Measurements from ENCODE around the gene SCD.

Gene SCD

GRCh38 chr10:100348389-100348927, 1.4 kb downstream of the SCD start:
- H3K36me3 Mint-ChIP-seq (ENCODE audit: low read depth): peaks cover 64% of the 10 kb centered on the region
- H3K27ac Mint-ChIP-seq: peak overlapping the region; percentile 72
- peaks cover 46% of the 10 kb centered on the region for H3K4me1 Mint-ChIP-seq (ENCODE audit: low read depth)
- H3K9me3 Mint-ChIP-seq: no peaks in the 10 kb centered on the region
- no peaks in the 10 kb centered on the region for H3K27me3 Mint-ChIP-seq
- peak overlapping the region; percentile 98 for H3K4me3 Mint-ChIP-seq

GRCh38 chr10:100349087-100349486, 2.1 kb downstream of the SCD start:
- H3K4me3 Mint-ChIP-seq: peak overlapping the region; percentile 98
- no peak overlapping the region for H3K27ac Mint-ChIP-seq
- no peaks in the 10 kb centered on the region for H3K9me3 Mint-ChIP-seq
- H3K27me3 Mint-ChIP-seq: no peaks in the 10 kb centered on the region
- H3K36me3 Mint-ChIP-seq (ENCODE audit: low read depth): peaks cover 70% of the 10 kb centered on the region
- H3K4me1 Mint-ChIP-seq (ENCODE audit: low read depth): peaks cover 46% of the 10 kb centered on the region

GRCh38 chr10:100349672-100350071, 2.6 kb downstream of the SCD start:
- H3K9me3 Mint-ChIP-seq: no peaks in the 10 kb centered on the region
- no peak overlapping the region for H3K27ac Mint-ChIP-seq
- H3K27me3 Mint-ChIP-seq: no peaks in the 10 kb centered on the region
- peaks cover 42% of the 10 kb centered on the region for H3K4me1 Mint-ChIP-seq (ENCODE audit: low read depth)
- peak overlapping the region; percentile 98 for H3K4me3 Mint-ChIP-seq
- H3K36me3 Mint-ChIP-seq (ENCODE audit: low read depth): peaks cover 76% of the 10 kb centered on the region

GRCh38 chr10:100350914-100351485, 4.0 kb downstream of the SCD start:
- Mint-ChIP-seq H3K27ac (peak overlapping the region; percentile 56), H3K36me3 (ENCODE audit: low read depth) (peaks cover 89% of the 10 kb centered on the region), H3K4me3 (peak overlapping the region; percentile 98), H3K27me3 (no peaks in the 10 kb centered on the region), H3K9me3 (no peaks in the 10 kb centered on the region), H3K4me1 (ENCODE audit: low read depth) (peaks cover 40% of the 10 kb centered on the region)

- Mint-ChIP-seq H3K27ac (no peak overlapping the region), H3K27me3 (no peaks in the 10 kb centered on the region), H3K9me3 (no peaks in the 10 kb centered on the region), H3K4me3 (no peak overlapping the region), H3K4me1 (ENCODE audit: low read depth) (peaks cover 34% of the 10 kb centered on the region), H3K36me3 (ENCODE audit: low read depth) (peaks cover 94% of the 10 kb centered on the region)
Observed at GRCh38 chr10:100353770-100354485, 6.9 kb downstream of the SCD start.

GRCh38 chr10:100355086-100355485, 8.1 kb downstream of the SCD start:
- Mint-ChIP-seq H3K27me3 (no peaks in the 10 kb centered on the region), H3K9me3 (no peaks in the 10 kb centered on the region), H3K4me3 (no peak overlapping the region), H3K4me1 (ENCODE audit: low read depth) (peaks cover 28% of the 10 kb centered on the region), H3K36me3 (ENCODE audit: low read depth) (peaks cover 94% of the 10 kb centered on the region), H3K27ac (no peak overlapping the region)

GRCh38 chr10:100356067-100357017, 9.3 kb downstream of the SCD start:
- Mint-ChIP-seq H3K9me3 (no peaks in the 10 kb centered on the region), H3K4me3 (no peak overlapping the region), H3K36me3 (ENCODE audit: low read depth) (peaks cover 94% of the 10 kb centered on the region), H3K4me1 (ENCODE audit: low read depth) (peaks cover 20% of the 10 kb centered on the region), H3K27me3 (no peaks in the 10 kb centered on the region), H3K27ac (no peak overlapping the region)

GRCh38 chr10:100357059-100357858, 10.2 kb downstream of the SCD start:
- H3K36me3 Mint-ChIP-seq (ENCODE audit: low read depth): peaks cover 94% of the 10 kb centered on the region
- peak overlapping the region; percentile 29 for H3K27ac Mint-ChIP-seq

GRCh38 chr10:100359030-100359432, 12.0 kb downstream of the SCD start:
- peaks cover 26% of the 10 kb centered on the region for H3K4me1 Mint-ChIP-seq (ENCODE audit: low read depth)
- H3K9me3 Mint-ChIP-seq: no peaks in the 10 kb centered on the region
- H3K27me3 Mint-ChIP-seq: no peaks in the 10 kb centered on the region
- H3K4me3 Mint-ChIP-seq: no peak overlapping the region
- H3K27ac Mint-ChIP-seq: peak overlapping the region; percentile 13
- peaks cover 91% of the 10 kb centered on the region for H3K36me3 Mint-ChIP-seq (ENCODE audit: low read depth)

More at GRCh38 chr10:100357059-100357858, 10.2 kb downstream of the SCD start:
- Mint-ChIP-seq H3K9me3 (no peaks in the 10 kb centered on the region), H3K27me3 (no peaks in the 10 kb centered on the region), H3K4me1 (ENCODE audit: low read depth) (peaks cover 20% of the 10 kb centered on the region), H3K4me3 (no peak overlapping the region)

GRCh38 chr10:100359529-100360150, 12.6 kb downstream of the SCD start:
- Mint-ChIP-seq H3K36me3 (ENCODE audit: low read depth) (peaks cover 90% of the 10 kb centered on the region), H3K27ac (no peak overlapping the region), H3K4me3 (no peak overlapping the region), H3K9me3 (no peaks in the 10 kb centered on the region), H3K27me3 (no peaks in the 10 kb centered on the region), H3K4me1 (ENCODE audit: low read depth) (peaks cover 30% of the 10 kb centered on the region)

GRCh38 chr10:100360234-100360633, 13.2 kb downstream of the SCD start:
- Mint-ChIP-seq H3K4me3 (no peak overlapping the region), H3K36me3 (ENCODE audit: low read depth) (peaks cover 87% of the 10 kb centered on the region), H3K27me3 (no peaks in the 10 kb centered on the region), H3K9me3 (no peaks in the 10 kb centered on the region), H3K27ac (no peak overlapping the region), H3K4me1 (ENCODE audit: low read depth) (peaks cover 32% of the 10 kb centered on the region)

- Mint-ChIP-seq H3K27ac (no peak overlapping the region), H3K4me1 (ENCODE audit: low read depth) (peaks cover 19% of the 10 kb centered on the region), H3K27me3 (no peaks in the 10 kb centered on the region), H3K36me3 (ENCODE audit: low read depth) (peaks cover 61% of the 10 kb centered on the region), H3K4me3 (no peak overlapping the region), H3K9me3 (no peaks in the 10 kb centered on the region)
Observed at GRCh38 chr10:100362570-100363496, 15.8 kb downstream of the SCD start.

- peaks cover 15% of the 10 kb centered on the region for H3K4me1 Mint-ChIP-seq (ENCODE audit: low read depth)
- no peak overlapping the region for H3K27ac Mint-ChIP-seq
- no peaks in the 10 kb centered on the region for H3K27me3 Mint-ChIP-seq
- H3K4me3 Mint-ChIP-seq: no peak overlapping the region
- no peaks in the 10 kb centered on the region for H3K9me3 Mint-ChIP-seq
- peaks cover 54% of the 10 kb centered on the region for H3K36me3 Mint-ChIP-seq (ENCODE audit: low read depth)
Observed at GRCh38 chr10:100364175-100364574, 17.1 kb downstream of the SCD start.

Data from stimulated activated naive CD8-positive, alpha-beta T cell treated with anti-CD3 and anti-CD28 coated beads, Interleukin-15, Interleukin-2, amounts not matched to agents 100 ng/mL and 50 ng/mL, for 24 hours (primary cell).